Measurements from ENCODE around the gene RFXANK. TPM values are rescaled to one million over a fixed set of nuclear protein-coding genes. Genes with fewer than 3 reads are reported as not detected.

Gene RFXANK
- total and polyA plus RNA-seq, 4 donors, result 8.9 to 27.8 (median 19.0) TPM

DNA sequence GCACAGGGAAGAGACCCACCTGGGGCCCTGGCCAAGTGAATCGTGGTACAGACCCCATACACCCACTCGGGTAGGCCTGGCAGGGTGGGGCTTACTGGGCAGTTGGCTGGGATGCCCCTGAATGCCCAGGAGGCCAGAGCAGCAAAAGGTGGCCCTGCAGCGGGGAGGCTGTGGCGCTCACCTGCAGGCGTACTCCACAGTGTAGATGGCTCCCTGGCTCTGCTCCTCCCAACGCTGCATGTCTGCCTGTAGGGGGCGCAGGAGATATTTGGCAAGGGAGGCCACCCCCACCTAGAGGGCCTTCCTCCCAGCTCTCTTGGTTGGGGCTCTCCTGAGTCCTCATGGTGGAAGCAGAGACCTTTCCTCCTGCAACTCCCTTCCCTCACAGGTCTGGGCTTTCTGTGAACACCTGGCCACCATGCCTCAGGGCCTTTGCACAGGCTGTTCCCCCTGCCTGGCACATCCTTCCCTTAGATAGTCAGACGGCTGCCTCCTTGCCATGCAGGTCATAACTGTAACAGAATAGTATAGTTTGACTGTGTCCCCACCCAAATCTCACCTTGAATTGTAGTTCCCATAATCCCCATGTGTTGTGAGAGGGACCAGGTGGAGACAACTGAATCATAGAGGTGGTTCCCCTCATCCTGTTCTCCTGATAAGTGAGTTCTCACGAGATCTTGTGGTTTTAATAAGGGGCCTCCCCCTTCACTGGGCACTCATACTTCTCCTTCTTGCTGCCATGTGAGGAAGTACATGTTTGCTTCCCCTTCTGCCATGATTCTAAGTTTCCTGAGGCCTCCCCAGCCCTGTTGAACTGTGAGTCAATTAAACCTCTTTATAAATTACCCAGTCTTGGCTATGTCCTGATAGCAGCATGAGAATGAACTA lies 6.0 kb upstream of the RFXANK start:
- H3K36me3 ChIP-seq (ENCODE audit: control insufficient read depth in 4 of 4, insufficient read depth in 3 of 4, low read depth in 1 of 4, low read length in 3 of 4), result peaks cover 0 to 13% (median 2%) of the 10 kb centered on the region in 4 donors
- TF ChIP-seq, protein P1, sequence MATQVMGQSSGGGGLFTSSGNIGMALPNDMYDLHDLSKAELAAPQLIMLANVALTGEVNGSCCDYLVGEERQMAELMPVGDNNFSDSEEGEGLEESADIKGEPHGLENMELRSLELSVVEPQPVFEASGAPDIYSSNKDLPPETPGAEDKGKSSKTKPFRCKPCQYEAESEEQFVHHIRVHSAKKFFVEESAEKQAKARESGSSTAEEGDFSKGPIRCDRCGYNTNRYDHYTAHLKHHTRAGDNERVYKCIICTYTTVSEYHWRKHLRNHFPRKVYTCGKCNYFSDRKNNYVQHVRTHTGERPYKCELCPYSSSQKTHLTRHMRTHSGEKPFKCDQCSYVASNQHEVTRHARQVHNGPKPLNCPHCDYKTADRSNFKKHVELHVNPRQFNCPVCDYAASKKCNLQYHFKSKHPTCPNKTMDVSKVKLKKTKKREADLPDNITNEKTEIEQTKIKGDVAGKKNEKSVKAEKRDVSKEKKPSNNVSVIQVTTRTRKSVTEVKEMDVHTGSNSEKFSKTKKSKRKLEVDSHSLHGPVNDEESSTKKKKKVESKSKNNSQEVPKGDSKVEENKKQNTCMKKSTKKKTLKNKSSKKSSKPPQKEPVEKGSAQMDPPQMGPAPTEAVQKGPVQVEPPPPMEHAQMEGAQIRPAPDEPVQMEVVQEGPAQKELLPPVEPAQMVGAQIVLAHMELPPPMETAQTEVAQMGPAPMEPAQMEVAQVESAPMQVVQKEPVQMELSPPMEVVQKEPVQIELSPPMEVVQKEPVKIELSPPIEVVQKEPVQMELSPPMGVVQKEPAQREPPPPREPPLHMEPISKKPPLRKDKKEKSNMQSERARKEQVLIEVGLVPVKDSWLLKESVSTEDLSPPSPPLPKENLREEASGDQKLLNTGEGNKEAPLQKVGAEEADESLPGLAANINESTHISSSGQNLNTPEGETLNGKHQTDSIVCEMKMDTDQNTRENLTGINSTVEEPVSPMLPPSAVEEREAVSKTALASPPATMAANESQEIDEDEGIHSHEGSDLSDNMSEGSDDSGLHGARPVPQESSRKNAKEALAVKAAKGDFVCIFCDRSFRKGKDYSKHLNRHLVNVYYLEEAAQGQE (IDR thresholded peaks at IDR 0.05), result no peak
- TF ChIP-seq, protein P2, sequence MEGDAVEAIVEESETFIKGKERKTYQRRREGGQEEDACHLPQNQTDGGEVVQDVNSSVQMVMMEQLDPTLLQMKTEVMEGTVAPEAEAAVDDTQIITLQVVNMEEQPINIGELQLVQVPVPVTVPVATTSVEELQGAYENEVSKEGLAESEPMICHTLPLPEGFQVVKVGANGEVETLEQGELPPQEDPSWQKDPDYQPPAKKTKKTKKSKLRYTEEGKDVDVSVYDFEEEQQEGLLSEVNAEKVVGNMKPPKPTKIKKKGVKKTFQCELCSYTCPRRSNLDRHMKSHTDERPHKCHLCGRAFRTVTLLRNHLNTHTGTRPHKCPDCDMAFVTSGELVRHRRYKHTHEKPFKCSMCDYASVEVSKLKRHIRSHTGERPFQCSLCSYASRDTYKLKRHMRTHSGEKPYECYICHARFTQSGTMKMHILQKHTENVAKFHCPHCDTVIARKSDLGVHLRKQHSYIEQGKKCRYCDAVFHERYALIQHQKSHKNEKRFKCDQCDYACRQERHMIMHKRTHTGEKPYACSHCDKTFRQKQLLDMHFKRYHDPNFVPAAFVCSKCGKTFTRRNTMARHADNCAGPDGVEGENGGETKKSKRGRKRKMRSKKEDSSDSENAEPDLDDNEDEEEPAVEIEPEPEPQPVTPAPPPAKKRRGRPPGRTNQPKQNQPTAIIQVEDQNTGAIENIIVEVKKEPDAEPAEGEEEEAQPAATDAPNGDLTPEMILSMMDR (IDR thresholded peaks at IDR 0.05; ENCODE audit: low read depth, low read length, missing input control), result peak; percentile 60
- TF ChIP-seq JUND (IDR thresholded peaks at IDR 0.05), result no peak
- TF ChIP-seq EGR1 (IDR thresholded peaks at IDR 0.05; ENCODE audit: low read depth in 2 of 2), result no peak
- no peak for TF ChIP-seq GABPA (IDR thresholded peaks at IDR 0.05 in 1 of 2, conservative IDR thresholded peaks at IDR 0.05 in 1 of 2)
- no peak for TF ChIP-seq RXRA (IDR thresholded peaks at IDR 0.05)
- no peak for TF ChIP-seq TAF1 (conservative IDR thresholded peaks at IDR 0.05)
- peak; percentile 67 to 78 for TF ChIP-seq RAD21 (IDR thresholded peaks at IDR 0.05)
- TF ChIP-seq, protein P3, sequence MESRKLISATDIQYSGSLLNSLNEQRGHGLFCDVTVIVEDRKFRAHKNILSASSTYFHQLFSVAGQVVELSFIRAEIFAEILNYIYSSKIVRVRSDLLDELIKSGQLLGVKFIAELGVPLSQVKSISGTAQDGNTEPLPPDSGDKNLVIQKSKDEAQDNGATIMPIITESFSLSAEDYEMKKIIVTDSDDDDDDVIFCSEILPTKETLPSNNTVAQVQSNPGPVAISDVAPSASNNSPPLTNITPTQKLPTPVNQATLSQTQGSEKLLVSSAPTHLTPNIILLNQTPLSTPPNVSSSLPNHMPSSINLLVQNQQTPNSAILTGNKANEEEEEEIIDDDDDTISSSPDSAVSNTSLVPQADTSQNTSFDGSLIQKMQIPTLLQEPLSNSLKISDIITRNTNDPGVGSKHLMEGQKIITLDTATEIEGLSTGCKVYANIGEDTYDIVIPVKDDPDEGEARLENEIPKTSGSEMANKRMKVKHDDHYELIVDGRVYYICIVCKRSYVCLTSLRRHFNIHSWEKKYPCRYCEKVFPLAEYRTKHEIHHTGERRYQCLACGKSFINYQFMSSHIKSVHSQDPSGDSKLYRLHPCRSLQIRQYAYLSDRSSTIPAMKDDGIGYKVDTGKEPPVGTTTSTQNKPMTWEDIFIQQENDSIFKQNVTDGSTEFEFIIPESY (IDR thresholded peaks at IDR 0.05), result no peak
- TF ChIP-seq, protein P4, sequence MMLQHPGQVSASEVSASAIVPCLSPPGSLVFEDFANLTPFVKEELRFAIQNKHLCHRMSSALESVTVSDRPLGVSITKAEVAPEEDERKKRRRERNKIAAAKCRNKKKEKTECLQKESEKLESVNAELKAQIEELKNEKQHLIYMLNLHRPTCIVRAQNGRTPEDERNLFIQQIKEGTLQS (IDR thresholded peaks at IDR 0.05), result no peak
- peak; percentile 69 for DNase-seq (ENCODE audit: low spot score)
- WGBS, result 70% methylated on average over 9 of the region's 9 CpGs
- H3K27ac ChIP-seq (ENCODE audit: low read depth in 1 of 2, low read length in 2 of 2), result peak overlapping the region; percentile 41 to 76
- H3K9ac ChIP-seq (ENCODE audit: low read depth in 1 of 2, low read length in 2 of 2), result no peak overlapping the region
- no peaks in the 10 kb centered on the region for H3K27me3 ChIP-seq (ENCODE audit: control insufficient read depth in 4 of 4, insufficient read depth in 4 of 4, low read length in 3 of 4)
- no peaks in the 10 kb centered on the region for H3K9me3 ChIP-seq (ENCODE audit: control insufficient read depth in 4 of 4, low read length in 3 of 4)
- no peak overlapping the region for H3K4me3 ChIP-seq (ENCODE audit: low read depth in 1 of 3, low read length in 3 of 3)
- H3K4me1 ChIP-seq (ENCODE audit: control insufficient read depth in 4 of 4, insufficient read depth in 4 of 4, low read length in 3 of 4), result peaks cover 5 to 19% (median 13%) of the 10 kb centered on the region in 4 donors

DNA sequence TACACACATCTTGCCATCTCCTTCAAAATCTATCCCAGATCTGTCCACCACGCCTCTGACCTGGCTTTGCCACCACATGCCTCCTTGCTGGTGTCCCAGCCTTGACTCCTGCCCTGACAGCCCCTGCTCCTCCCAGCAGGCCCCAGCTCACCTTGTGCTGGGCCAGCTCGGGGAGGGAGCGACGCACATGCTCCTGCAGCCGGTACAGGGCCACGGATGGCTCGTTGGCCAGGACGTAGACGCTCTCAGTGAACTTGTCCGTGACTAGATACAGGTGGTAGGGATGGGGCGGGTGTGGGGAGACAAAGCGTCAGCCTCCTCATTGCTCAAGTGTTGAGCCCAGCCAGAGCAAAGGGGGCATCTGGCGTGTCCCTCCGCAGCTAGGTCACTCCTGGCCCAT lies 5.3 kb upstream of the RFXANK start:
- no peak for DNase-seq (ENCODE audit: low spot score)
- Histone ChIP-seq H3K27me3 (ENCODE audit: control insufficient read depth in 4 of 4, insufficient read depth in 4 of 4, low read length in 3 of 4) (no peaks in the 10 kb centered on the region), H3K9me3 (ENCODE audit: control insufficient read depth in 4 of 4, low read length in 3 of 4) (no peaks in the 10 kb centered on the region), H3K4me3 (ENCODE audit: low read depth in 1 of 3, low read length in 3 of 3) (no peak overlapping the region), H3K4me1 (ENCODE audit: control insufficient read depth in 4 of 4, insufficient read depth in 4 of 4, low read length in 3 of 4) (peaks cover 5 to 25% (median 18%) of the 10 kb centered on the region in 4 donors), H3K36me3 (ENCODE audit: control insufficient read depth in 4 of 4, insufficient read depth in 3 of 4, low read depth in 1 of 4, low read length in 3 of 4) (peaks cover 0 to 8% (median 0%) of the 10 kb centered on the region in 4 donors), H3K27ac (ENCODE audit: low read depth in 1 of 2, low read length in 2 of 2) (peak overlapping the region; percentile 41 to 76), H3K9ac (ENCODE audit: low read depth in 1 of 2, low read length in 2 of 2) (no peak overlapping the region)
- TF ChIP-seq HNF4A (conservative IDR thresholded peaks at IDR 0.05) (no peak), SP1 (IDR thresholded peaks at IDR 0.05) (no peak), YY1 (IDR thresholded peaks at IDR 0.05) (no peak), HNF4G (IDR thresholded peaks at IDR 0.05) (no peak), RAD21 (IDR thresholded peaks at IDR 0.05) (no peak), FOXA1 (IDR thresholded peaks at IDR 0.05) (no peak)
- TF ChIP-seq, protein P1 (IDR thresholded peaks at IDR 0.05), result no peak
- 97% methylated on average over 14 of the region's 14 CpGs for WGBS
